RWPE1 (cell line): ENCODE data around the gene SERGEF.

Experiments used
- CTCF ChIA-PET: fragments of 350-600 bp; sonication (Branson Sonifier 250); formaldehyde crosslinking; extraction: SDS; loops from one replicate; lab custom pipeline; 2021; lab: Yijun Ruan, JAX
- POLR2A ChIA-PET: fragments of 400-600 bp; formaldehyde crosslinking; extraction: SDS; loops from one replicate; lab custom pipeline; 2020; ENCODE audit warnings: antibody characterized with exemption; ENCODE audit not compliant: low non-redundant PET; lab: Yijun Ruan, JAX
- DNase-seq: peaks from one replicate; pipeline ENCODE4 v3.0.0; 2012; ENCODE audit warnings: low spot score
- H3K27ac ChIP-seq: fragments of 450-650 bp; 2 replicates; pipeline ENCODE4 v1.5.1; 2017
- CTCF ChIP-seq: fragments of 450-650 bp; conservative IDR thresholded peaks from 2 replicates; pipeline ENCODE4 v1.5.1; 2017; ENCODE audit warnings: low read depth, mild to moderate bottlenecking

SERGEF gene

GRCh38 chr11:17924713-17925112, 88.1 kb downstream of the SERGEF start:
- no peak for DNase-seq
- ChIA-PET CTCF (no interaction called here), POLR2A (no interaction called here)
- no peak overlapping the region for H3K27ac ChIP-seq
- no peak for TF ChIP-seq CTCF

GRCh38 chr11:17923217-17923616, 89.6 kb downstream of the SERGEF start:
- POLR2A ChIA-PET = no interaction called here
- CTCF ChIA-PET = no interaction called here
- H3K27ac ChIP-seq = no peak overlapping the region
- TF ChIP-seq CTCF = no peak
- no peak for DNase-seq

GRCh38 chr11:17922416-17922788, 90.4 kb downstream of the SERGEF start:
- DNase-seq = no peak
- POLR2A ChIA-PET = no interaction called here
- TF ChIP-seq CTCF = no peak
- H3K27ac ChIP-seq = no peak overlapping the region
- CTCF ChIA-PET = interaction anchor here (0.6 to 0.9 kb wide), 2 partner anchors 192 to 278 kb away, joined by 3 read pairs; no protein-coding TSS in a partner anchor

- H3K27ac ChIP-seq = no peak overlapping the region
- CTCF ChIA-PET = interaction anchor here (0.6 to 0.9 kb wide), 2 partner anchors 191 to 278 kb away, joined by 3 read pairs; no protein-coding TSS in a partner anchor
- POLR2A ChIA-PET = no interaction called here
- no peak for TF ChIP-seq CTCF
- no peak for DNase-seq
Observed at GRCh38 chr11:17921659-17922415, 91.0 kb downstream of the SERGEF start.

- ChIA-PET POLR2A (no interaction called here), CTCF (interaction anchor here (0.6 kb wide), 1 partner anchor 49 kb away, joined by 3 read pairs; no protein-coding TSS in a partner anchor)
- TF ChIP-seq CTCF = no peak
- no peak overlapping the region for H3K27ac ChIP-seq
- DNase-seq = no peak
Observed at GRCh38 chr11:17918049-17918605, 94.7 kb downstream of the SERGEF start.

- H3K27ac ChIP-seq = no peak overlapping the region
- no peak for TF ChIP-seq CTCF
- ChIA-PET POLR2A (no interaction called here), CTCF (interaction anchor here (0.6 kb wide), 1 partner anchor 50 kb away, joined by 3 read pairs; no protein-coding TSS in a partner anchor)
- DNase-seq = no peak
Observed at GRCh38 chr11:17917556-17917955, 95.3 kb downstream of the SERGEF start.
